Astrocyte of the cerebellum (primary cell): Measurements from ENCODE around the gene PDE2A.

Source experiments
- DNase-seq: peaks from one replicate; pipeline ENCODE4 v3.0.0-alpha.2; 2011; ENCODE audit warnings: low read depth
- H3K4me3 ChIP-seq: 2 replicates; pipeline ENCODE4 v1.5.1; 2011; ENCODE audit warnings: mild to moderate bottlenecking, low read depth, low read length, moderate library complexity
- CTCF ChIP-seq: IDR thresholded peaks from 2 replicates; pipeline ENCODE4 v1.5.1; 2012; ENCODE audit warnings: low read length, low read depth, moderate library complexity, mild to moderate bottlenecking; ENCODE audit errors: missing control alignments
- in situ Hi-C: cut with HindIII; loops from 2 replicates; pipeline ENCODE4 v1.10.0; 2017; ENCODE audit warnings: low sequenced_read_pairs

PDE2A gene

GRCh38 chr11:72578051-72578450, 96.2 kb downstream of the PDE2A start:
- H3K4me3 ChIP-seq, result no peak overlapping the region
- TF ChIP-seq CTCF, result no peak
- DNase-seq, result no peak
- in situ Hi-C loops, result no loop called here

DNA sequence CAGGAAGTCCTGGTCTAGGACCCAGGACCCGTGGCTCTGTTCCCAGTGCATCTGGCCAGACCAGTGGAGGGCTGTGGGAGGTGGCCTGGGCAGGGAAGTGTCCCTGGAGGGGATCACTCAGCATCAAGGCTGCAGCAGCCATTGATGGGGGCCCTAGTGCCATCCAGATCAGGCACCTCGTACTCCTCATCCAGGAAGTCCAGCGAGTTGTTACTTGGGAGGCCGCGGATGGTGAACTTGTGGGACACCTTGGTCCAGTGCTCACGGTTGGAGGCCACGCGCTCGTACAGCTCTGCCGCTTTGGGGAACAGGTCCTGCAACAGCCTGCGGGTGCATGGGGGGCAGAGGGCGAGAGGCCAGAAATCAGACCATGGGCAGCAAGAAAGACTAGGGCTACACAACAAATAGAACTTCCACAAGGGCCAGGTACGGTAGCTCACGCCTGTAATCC, 96.9 kb downstream of the PDE2A start:
- no peak for TF ChIP-seq CTCF
- no peak for DNase-seq
- in situ Hi-C loops, result no loop called here
- H3K4me3 ChIP-seq, result no peak overlapping the region

- no peak for TF ChIP-seq CTCF
- DNase-seq, result no peak
- H3K4me3 ChIP-seq, result no peak overlapping the region
- in situ Hi-C loops, result no loop called here
Measured at GRCh38 chr11:72576661-72577060, 97.6 kb downstream of the PDE2A start.

DNA sequence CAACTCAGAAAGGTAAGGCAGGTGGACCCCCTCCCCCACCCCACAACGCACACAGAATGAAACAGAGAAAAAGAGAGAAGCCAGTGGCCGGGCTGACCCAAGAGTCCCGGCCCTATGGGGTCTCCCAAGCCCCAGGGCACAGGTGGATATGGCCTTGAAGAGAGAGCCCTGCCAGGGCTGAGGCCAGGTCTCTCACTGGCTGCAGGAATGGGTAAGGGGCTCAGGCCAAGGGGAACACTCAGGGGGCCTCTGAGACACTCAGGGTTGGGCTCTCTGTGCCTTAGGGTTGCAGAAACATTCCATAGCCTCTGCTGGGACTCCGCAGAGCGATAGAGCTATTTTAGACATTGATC, 98.0 kb downstream of the PDE2A start:
- no peak for DNase-seq
- in situ Hi-C loops, result no loop called here
- TF ChIP-seq CTCF, result no peak
- H3K4me3 ChIP-seq, result no peak overlapping the region

DNA sequence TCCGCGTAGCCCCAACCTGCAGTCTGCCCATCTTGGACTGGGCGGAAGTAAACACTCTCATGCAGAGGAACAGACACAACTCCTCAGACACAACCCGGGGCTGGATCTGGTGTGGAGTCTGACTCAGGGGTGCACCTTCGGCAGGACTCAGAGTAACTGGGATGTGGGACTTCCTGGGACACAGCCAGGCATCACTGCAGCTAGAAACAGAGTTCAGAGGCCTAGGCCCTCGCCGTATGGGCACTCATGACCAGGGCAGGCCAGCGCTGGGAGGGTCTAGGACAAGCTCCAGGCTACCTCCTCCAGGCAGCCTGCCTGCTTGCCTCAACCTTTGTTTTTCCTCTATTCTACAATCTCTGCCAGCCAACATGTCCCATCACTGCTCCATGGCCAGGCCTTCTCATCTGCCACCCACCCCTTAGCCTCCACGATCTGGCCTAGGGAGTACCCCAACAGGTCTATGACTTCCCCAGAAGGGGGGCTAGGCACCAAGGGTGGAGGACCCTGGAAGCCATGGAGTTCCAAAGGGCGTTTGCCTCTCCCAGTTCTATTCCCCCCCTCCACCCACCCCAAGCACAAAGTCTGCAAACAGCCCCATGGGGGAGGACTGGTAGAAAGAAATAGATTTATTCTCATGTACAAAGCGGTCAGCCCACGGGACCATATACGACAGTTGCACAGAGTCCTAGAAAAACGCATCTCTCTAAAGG, 98.5 kb downstream of the PDE2A start:
- DNase-seq, result no peak
- in situ Hi-C loops, result no loop called here
- no peak overlapping the region for H3K4me3 ChIP-seq
- no peak for TF ChIP-seq CTCF

- in situ Hi-C loops, result no loop called here
- no peak for DNase-seq
- no peak for TF ChIP-seq CTCF
- H3K4me3 ChIP-seq, result no peak overlapping the region
Measured at GRCh38 chr11:72574548-72575460, 99.4 kb downstream of the PDE2A start.
